ENCODE data around the gene RAX2. TPM values are rescaled to one million over a fixed set of nuclear protein-coding genes. Genes with fewer than 3 reads are reported as not detected.

Gene RAX2
- total and polyA plus RNA-seq, 2 of the 13 experiments (the other 11 are each of a cell fraction or from before 2014, with no cell fraction given) = not detected

DNA sequence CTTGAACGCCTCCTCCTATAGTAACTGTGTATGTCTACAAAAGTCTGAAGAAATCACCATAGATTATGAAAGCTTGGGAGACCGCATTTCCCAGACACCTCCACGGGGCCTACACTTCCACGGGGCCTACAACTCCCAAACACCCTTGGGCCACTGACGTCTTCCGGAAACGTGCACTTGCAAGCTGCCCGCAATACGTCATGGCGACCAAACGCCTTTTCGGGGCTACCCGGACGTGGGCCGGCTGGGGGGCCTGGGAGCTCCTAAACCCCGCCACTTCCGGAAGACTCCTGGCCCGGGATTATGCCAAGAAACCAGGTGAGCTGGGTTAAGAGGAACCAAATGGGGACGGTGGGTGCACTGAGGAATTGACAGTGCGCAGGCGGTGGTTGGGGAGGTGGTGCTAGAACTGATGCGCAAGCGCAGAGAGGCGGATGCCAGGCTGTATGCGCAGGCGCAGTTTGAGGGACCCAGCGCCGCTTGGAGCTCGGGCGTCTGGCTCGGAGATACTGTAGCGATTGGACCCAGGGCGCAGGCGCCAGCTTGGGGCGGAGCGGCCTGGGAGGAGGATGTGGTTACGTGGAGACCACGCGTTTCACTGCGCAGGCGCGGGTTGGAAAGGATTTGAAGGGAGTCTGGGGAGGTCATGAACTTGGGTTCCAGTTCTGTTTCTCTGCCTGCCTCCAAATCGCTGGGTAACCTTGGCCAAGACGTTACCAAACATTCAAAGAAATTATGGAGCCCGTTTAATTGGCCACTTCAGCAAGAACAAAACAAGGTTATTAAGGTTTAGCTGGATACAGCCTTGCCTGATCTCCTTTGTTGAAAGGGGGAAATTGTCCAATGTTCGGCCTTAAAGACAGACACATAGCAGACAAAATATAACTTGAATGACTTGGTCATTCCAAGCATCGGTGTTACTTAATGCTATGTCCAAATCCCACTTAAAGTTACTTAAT is 9.2 kb downstream of the RAX2 start, which contains the start of gene MRPL54 (continued):
- TF ChIP-seq, protein P1, sequence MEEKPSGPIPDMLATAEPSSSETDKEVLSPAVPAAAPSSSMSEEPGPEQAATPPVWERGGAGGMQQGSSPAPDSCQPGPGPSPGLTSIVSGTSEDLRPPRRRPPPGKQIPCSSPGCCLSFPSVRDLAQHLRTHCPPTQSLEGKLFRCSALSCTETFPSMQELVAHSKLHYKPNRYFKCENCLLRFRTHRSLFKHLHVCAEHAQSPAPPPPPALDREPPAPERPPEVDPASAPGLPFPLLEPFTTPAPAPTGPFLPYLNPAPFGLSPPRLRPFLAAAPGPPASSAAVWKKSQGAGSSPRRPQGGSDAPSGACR (CRISPR knock-in tag; IDR thresholded peaks at IDR 0.05) = no peak
- TF ChIP-seq GATAD1 (CRISPR knock-in tag; IDR thresholded peaks at IDR 0.05) = peak; percentile 93
- TF ChIP-seq ZNF143 (CRISPR knock-in tag; IDR thresholded peaks at IDR 0.05) = peak; percentile 94
- peak; percentile 56; the same call in 1 of the 2 replicates for TF ChIP-seq ZNF317 (CRISPR knock-in tag; IDR thresholded peaks at IDR 0.05)
- no peak for TF ChIP-seq REL (CRISPR knock-in tag; conservative IDR thresholded peaks at IDR 0.05)
- no peak for TF ChIP-seq GFI1 (CRISPR knock-in tag; IDR thresholded peaks at IDR 0.05; ENCODE audit: borderline replicate concordance)
- no peak for TF ChIP-seq MED13 (CRISPR knock-in tag; IDR thresholded peaks at IDR 0.05)
- TF ChIP-seq AGO2 (optimal IDR thresholded peaks at IDR 0.05; ENCODE audit: low read depth, low read length) = peak; percentile 79
- TF ChIP-seq ZEB1 (IDR thresholded peaks at IDR 0.05; ENCODE audit: insufficient replicate concordance, low read depth) = no peak

DNA sequence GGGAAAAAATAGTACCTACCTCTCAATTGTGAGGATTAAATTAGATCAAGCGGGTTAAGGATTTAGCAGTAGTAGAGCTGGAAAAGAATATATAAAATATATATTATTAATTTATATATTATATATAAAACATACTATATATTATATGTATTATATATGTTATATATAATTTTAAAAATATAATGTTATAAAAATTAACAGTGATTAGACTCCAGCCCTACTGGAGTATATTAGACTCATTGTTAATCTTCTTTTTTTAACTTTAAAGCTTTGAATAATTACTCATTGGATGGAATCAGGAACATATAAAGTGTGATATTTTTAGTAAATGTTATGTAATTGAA is 9.9 kb downstream of the RAX2 start:
- DNase-seq (ENCODE audit: low spot score) = no peak
- BruUV-seq (replicated peaks) = no TSS peak
- in situ Hi-C loops (cut with HindIII; ENCODE audit: extremely low pct_ligation_motif_present, low pct_unique_long_range_greater_than_20kb) = no loop called here
- H3K27ac ChIP-seq (ENCODE audit: extremely low read length, insufficient read depth, low read length) = peak overlapping the region; percentile 95
- no peaks in the 10 kb centered on the region for H4K20me1 ChIP-seq (ENCODE audit: insufficient read depth, low read length)
- peak overlapping the region; percentile 88 for H3K4me2 ChIP-seq (ENCODE audit: low read depth, low read length)
- H3K79me2 ChIP-seq (ENCODE audit: insufficient read depth, low read length) = peaks cover 12% of the 10 kb centered on the region
- H2AFZ ChIP-seq (ENCODE audit: low read length) = peak overlapping the region; percentile 91
- peak overlapping the region; percentile 84 to 99 (median 90); a peak in 5 of 6 replicates for H3K4me3 ChIP-seq (replicated peaks in 1 of 3; ENCODE audit: insufficient read depth in 1 of 3, low read depth in 2 of 3, low read length in 3 of 3)
- H3K36me3 ChIP-seq (replicated peaks in 1 of 2; ENCODE audit: control insufficient read depth in 1 of 2, insufficient read depth in 2 of 2, low read length in 2 of 2) = peaks cover 7 to 23% of the 10 kb centered on the region in 2 experiments; a peak in 3 of 5 replicates
- H3K9me3 ChIP-seq (ENCODE audit: low read length) = no peaks in the 10 kb centered on the region
- CTCF ChIA-PET (ENCODE audit: low intra/inter-chr PET ratio, low total read pairs) = no interaction called here
- peaks cover 17% of the 10 kb centered on the region for H3K4me1 ChIP-seq (ENCODE audit: insufficient read depth, low read length)
- POLR2A ChIA-PET = interaction anchor here (0.5 to 2.0 kb wide), 15 partner anchors 10 to 486 kb away, joined by 3 to 15 read pairs (median 6); partner anchors contain the start of genes CACTIN, EEF2, PIAS4 and RAX2
- ATAC-seq = no peak
- no peaks in the 10 kb centered on the region; a peak in 1 of 5 replicates for H3K27me3 ChIP-seq (ENCODE audit: control insufficient read depth in 1 of 2, insufficient read depth in 2 of 2, low read length in 2 of 2)
- intact Hi-C loops (cut with micrococcal nuclease; ENCODE audit: unreplicated experiment) = loop anchor here (10.0 kb wide), 1 partner anchor 57 kb away; the partner anchor contains the start of genes PIP5K1C and TJP3
- WGBS (ENCODE audit: low lambda C conversion rate) = 68% methylated on average over 1 of the region's 1 CpG
- peak overlapping the region; percentile 93 for H3K9ac ChIP-seq (ENCODE audit: insufficient read depth, low read depth, low read length)
- no peak for TF ChIP-seq EED (CRISPR knock-in tag; IDR thresholded peaks at IDR 0.05)
- TF ChIP-seq NFIC (IDR thresholded peaks at IDR 0.05; ENCODE audit: low read length) = 0 out of 2 replicates have a peak, but pooled peaks have one; percentile 15
- TF ChIP-seq KDM5A (IDR thresholded peaks at IDR 0.05; ENCODE audit: borderline replicate concordance, low read length) = 0 out of 2 replicates have a peak, but pooled peaks have one; percentile 14
- TF ChIP-seq, protein P2, sequence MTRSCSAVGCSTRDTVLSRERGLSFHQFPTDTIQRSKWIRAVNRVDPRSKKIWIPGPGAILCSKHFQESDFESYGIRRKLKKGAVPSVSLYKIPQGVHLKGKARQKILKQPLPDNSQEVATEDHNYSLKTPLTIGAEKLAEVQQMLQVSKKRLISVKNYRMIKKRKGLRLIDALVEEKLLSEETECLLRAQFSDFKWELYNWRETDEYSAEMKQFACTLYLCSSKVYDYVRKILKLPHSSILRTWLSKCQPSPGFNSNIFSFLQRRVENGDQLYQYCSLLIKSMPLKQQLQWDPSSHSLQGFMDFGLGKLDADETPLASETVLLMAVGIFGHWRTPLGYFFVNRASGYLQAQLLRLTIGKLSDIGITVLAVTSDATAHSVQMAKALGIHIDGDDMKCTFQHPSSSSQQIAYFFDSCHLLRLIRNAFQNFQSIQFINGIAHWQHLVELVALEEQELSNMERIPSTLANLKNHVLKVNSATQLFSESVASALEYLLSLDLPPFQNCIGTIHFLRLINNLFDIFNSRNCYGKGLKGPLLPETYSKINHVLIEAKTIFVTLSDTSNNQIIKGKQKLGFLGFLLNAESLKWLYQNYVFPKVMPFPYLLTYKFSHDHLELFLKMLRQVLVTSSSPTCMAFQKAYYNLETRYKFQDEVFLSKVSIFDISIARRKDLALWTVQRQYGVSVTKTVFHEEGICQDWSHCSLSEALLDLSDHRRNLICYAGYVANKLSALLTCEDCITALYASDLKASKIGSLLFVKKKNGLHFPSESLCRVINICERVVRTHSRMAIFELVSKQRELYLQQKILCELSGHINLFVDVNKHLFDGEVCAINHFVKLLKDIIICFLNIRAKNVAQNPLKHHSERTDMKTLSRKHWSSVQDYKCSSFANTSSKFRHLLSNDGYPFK (CRISPR knock-in tag; IDR thresholded peaks at IDR 0.05; ENCODE audit: borderline replicate concordance) = no peak
- TF ChIP-seq ZNF749 (CRISPR knock-in tag; IDR thresholded peaks at IDR 0.05; ENCODE audit: borderline replicate concordance) = 0 out of 2 replicates have a peak, but pooled peaks have one; percentile 41
- TF ChIP-seq NFE2L2 (IDR thresholded peaks at IDR 0.05; ENCODE audit: low read length) = no peak
- 0 out of 2 replicates have a peak, but pooled peaks have one; percentile 8 for TF ChIP-seq GTF3A (CRISPR knock-in tag; conservative IDR thresholded peaks at IDR 0.05)
- no peak for FAIRE-seq
